HG03457 (cell line): ENCODE data around the gene KAZN.

Experiments
- ATAC-seq: cut with Tn5 transposase; IDR thresholded peaks from one replicate; pipeline ENCODE4 v1.9.1; 2021; ENCODE audit warnings: moderate number of reproducible peaks; ENCODE audit not compliant: unreplicated experiment

KAZN gene

GRCh38 chr1:15014516-15014915, 416.0 kb downstream of the KAZN start:
- ATAC-seq = no peak

- ATAC-seq = no peak
These were observed 417.5 kb downstream of the KAZN start for GRCh38 chr1:15016001-15016400.

GRCh38 chr1:15016526-15016925, 418.0 kb downstream of the KAZN start:
- no peak for ATAC-seq

GRCh38 chr1:15017120-15017519, 418.6 kb downstream of the KAZN start:
- no peak for ATAC-seq

GRCh38 chr1:15018767-15019166, 420.3 kb downstream of the KAZN start:
- no peak for ATAC-seq

- ATAC-seq = no peak
These were observed 422.7 kb downstream of the KAZN start for GRCh38 chr1:15020943-15021745.

- no peak for ATAC-seq
These were observed 423.6 kb downstream of the KAZN start for GRCh38 chr1:15022048-15022447.

- ATAC-seq = no peak
These were observed 424.7 kb downstream of the KAZN start for GRCh38 chr1:15023205-15023604.

- ATAC-seq = no peak
These were observed 425.5 kb downstream of the KAZN start for GRCh38 chr1:15023976-15024375.

- no peak for ATAC-seq
These were observed 427.6 kb downstream of the KAZN start for GRCh38 chr1:15026117-15026489.

GRCh38 chr1:15027515-15027986, 429.1 kb downstream of the KAZN start:
- no peak for ATAC-seq

GRCh38 chr1:15028102-15028501, 429.6 kb downstream of the KAZN start:
- no peak for ATAC-seq

GRCh38 chr1:15028616-15029015, 430.1 kb downstream of the KAZN start:
- ATAC-seq = no peak

- no peak for ATAC-seq
These were observed 430.6 kb downstream of the KAZN start for GRCh38 chr1:15029036-15029435.

GRCh38 chr1:15029786-15030185, 431.3 kb downstream of the KAZN start:
- no peak for ATAC-seq

- ATAC-seq = no peak
These were observed 432.9 kb downstream of the KAZN start for GRCh38 chr1:15031251-15031933.

- no peak for ATAC-seq
These were observed 434.8 kb downstream of the KAZN start for GRCh38 chr1:15033264-15033663.

- no peak for ATAC-seq
These were observed 436.2 kb downstream of the KAZN start for GRCh38 chr1:15034656-15035055.

- ATAC-seq = no peak
These were observed 436.8 kb downstream of the KAZN start for GRCh38 chr1:15035236-15035635.

- ATAC-seq = no peak
These were observed 437.6 kb downstream of the KAZN start for GRCh38 chr1:15036101-15036500.

GRCh38 chr1:15038232-15039016, 439.9 kb downstream of the KAZN start:
- no peak for ATAC-seq
